Hepatocyte (in vitro differentiated cells): ENCODE data around the gene SYNE2. TPM values are rescaled to one million over a fixed set of nuclear protein-coding genes. Genes with fewer than 3 reads are reported as not detected.

Experiments
- DNase-seq: peaks from one replicate; pipeline ENCODE4 v3.0.0-alpha.2; 2016; ENCODE audit warnings: low spot score
- H2AFZ ChIP-seq: fragments of 200-600 bp; sonication (generic); 2 replicates; pipeline ENCODE4 v1.6.0; 2016; ENCODE audit warnings: antibody characterized with exemption, mild to moderate bottlenecking
- H3K27ac ChIP-seq: fragments of 200-600 bp; sonication (generic); 2 replicates; pipeline ENCODE4 v1.5.1; 2016; ENCODE audit warnings: mild to moderate bottlenecking
- H3K27me3 ChIP-seq: fragments of 200-600 bp; sonication (generic); 2 replicates; pipeline ENCODE4 v1.6.1; 2016
- H3K36me3 ChIP-seq: fragments of 200-600 bp; sonication (generic); replicated peaks from 2 replicates; pipeline ENCODE4 v1.5.1; 2016; ENCODE audit warnings: low read depth; ENCODE audit not compliant: insufficient read depth
- H3K4me1 ChIP-seq: fragments of 200-600 bp; sonication (generic); 2 replicates; pipeline ENCODE4 v1.5.1; 2016; ENCODE audit warnings: mild to moderate bottlenecking, moderate library complexity; ENCODE audit not compliant: insufficient read depth
- H3K4me2 ChIP-seq: fragments of 200-600 bp; sonication (generic); 2 replicates; pipeline ENCODE4 v1.6.0; 2016
- H3K4me3 ChIP-seq: fragments of 200-600 bp; sonication (generic); 2 replicates; pipeline ENCODE4 v1.5.1; 2016; ENCODE audit warnings: mild to moderate bottlenecking
- H3K79me2 ChIP-seq: fragments of 200-600 bp; sonication (generic); 2 replicates; pipeline ENCODE4 v1.6.0; 2017; ENCODE audit warnings: mild to moderate bottlenecking
- H3K9me2 ChIP-seq: fragments of 200-600 bp; sonication (generic); replicated peaks from 2 replicates; pipeline ENCODE4 v1.6.0; 2017; ENCODE audit warnings: mild to moderate bottlenecking; ENCODE audit not compliant: insufficient read depth
- H3K9me3 ChIP-seq: fragments of 200-600 bp; sonication (generic); 2 replicates; pipeline ENCODE4 v1.5.1; 2016; ENCODE audit warnings: low read depth, mild to moderate bottlenecking
- H4K20me1 ChIP-seq: fragments of 200-600 bp; sonication (generic); 2 replicates; pipeline ENCODE4 v1.6.0; 2016; ENCODE audit warnings: mild to moderate bottlenecking; ENCODE audit not compliant: insufficient read depth, poor library complexity, severe bottlenecking
- CTCF ChIP-seq: fragments of 200-600 bp; sonication (generic); IDR thresholded peaks from 2 replicates; pipeline ENCODE4 v1.5.1; 2016; ENCODE audit warnings: antibody characterized with exemption, mild to moderate bottlenecking; ENCODE audit not compliant: poor library complexity
- EZH2 ChIP-seq: fragments of 200-600 bp; sonication (generic); IDR thresholded peaks from 2 replicates; pipeline ENCODE4 v1.6.1; 2016; ENCODE audit warnings: antibody characterized with exemption, mild to moderate bottlenecking, borderline replicate concordance
- EZH2phosphoT487 ChIP-seq: fragments of 200-600 bp; sonication (generic); IDR thresholded peaks from one replicate; pipeline ENCODE4 v1.6.1; 2018; ENCODE audit warnings: antibody characterized with exemption, mild to moderate bottlenecking, low read depth, moderate library complexity; ENCODE audit not compliant: unreplicated experiment, severe bottlenecking
- WGBS: methylation state at CpG from one replicate; pipeline ENCODE4 v1.1.6; 2016; ENCODE audit warnings: low lambda C conversion rate; ENCODE audit errors: missing lambda C conversion rate; 5-methylcytosine and 5-hydroxymethylcytosine counted together
- polyA plus RNA-seq: library from polyadenylated mRNA; unstranded; fragments of >200 nt; fragmentation: Nextera tagmentation; extraction: Ambion mirVana; gene quantifications from 2 replicates; pipeline ENCODE4 v1.2.1, GENCODE V29; 2016
- total RNA-seq: library from RNA; depleted of rRNA; stranded (reverse); fragments of >200 nt; gene quantifications from 2 replicates; pipeline ENCODE4 v1.2.3, GENCODE V29; 2014

The SYNE2 gene
- total and polyA plus RNA-seq, 2 experiments from 2014 or later: 21.0 to 58.6 TPM

- Histone ChIP-seq H2AFZ (no peak overlapping the region), H3K4me1 (no peaks in the 10 kb centered on the region), H3K36me3 (no peaks in the 10 kb centered on the region), H3K4me2 (no peak overlapping the region), H3K27ac (no peak overlapping the region), H3K27me3 (no peaks in the 10 kb centered on the region), H3K79me2 (no peaks in the 10 kb centered on the region), H3K9me3 (no peaks in the 10 kb centered on the region), H3K9me2 (no peaks in the 10 kb centered on the region), H4K20me1 (no peaks in the 10 kb centered on the region), H3K4me3 (no peak overlapping the region)
- WGBS: 86% methylated on average over 4 of the region's 4 CpGs
- DNase-seq: no peak
- TF ChIP-seq EZH2phosphoT487 (no peak), CTCF (no peak), EZH2 (no peak)
These were observed 380.9 kb downstream of the SYNE2 start for GRCh38 chr14:64233531-64234190.

GRCh38 chr14:64234877-64235651 lies 382.3 kb downstream of the SYNE2 start:
- no peaks in the 10 kb centered on the region for H3K9me2 ChIP-seq
- H3K4me1 ChIP-seq: no peaks in the 10 kb centered on the region
- H3K36me3 ChIP-seq: no peaks in the 10 kb centered on the region
- H3K4me2 ChIP-seq: no peak overlapping the region
- TF ChIP-seq CTCF (no peak), EZH2 (no peak), EZH2phosphoT487 (no peak)
- no peak overlapping the region for H3K4me3 ChIP-seq
- H2AFZ ChIP-seq: no peak overlapping the region
- H3K27ac ChIP-seq: no peak overlapping the region
- H3K79me2 ChIP-seq: no peaks in the 10 kb centered on the region
- no peak for DNase-seq
- WGBS: 67% methylated on average over 24 of the region's 24 CpGs
- H3K27me3 ChIP-seq: no peaks in the 10 kb centered on the region
- H4K20me1 ChIP-seq: no peaks in the 10 kb centered on the region
- no peaks in the 10 kb centered on the region for H3K9me3 ChIP-seq

- Histone ChIP-seq H3K9me2 (no peaks in the 10 kb centered on the region), H3K9me3 (no peaks in the 10 kb centered on the region), H3K4me2 (no peak overlapping the region), H3K4me1 (no peaks in the 10 kb centered on the region), H3K27me3 (no peaks in the 10 kb centered on the region), H3K4me3 (no peak overlapping the region), H3K79me2 (no peaks in the 10 kb centered on the region), H4K20me1 (no peaks in the 10 kb centered on the region), H3K27ac (no peak overlapping the region), H3K36me3 (no peaks in the 10 kb centered on the region), H2AFZ (no peak overlapping the region)
- DNase-seq: no peak
- TF ChIP-seq EZH2 (no peak), CTCF (no peak), EZH2phosphoT487 (no peak)
- 82% methylated on average over 13 of the region's 13 CpGs for WGBS
These were observed 383.1 kb downstream of the SYNE2 start for GRCh38 chr14:64235652-64236640.
